ENCODE results near the gene TRABD2B.

TRABD2B gene

GRCh38 chr1:47997289-47998200, at the start of gene TRABD2B:
Gene TRABD2B (minus strand): TSS chr1:47997385.
- DNase-seq (ENCODE audit: low read depth) = peak; percentile 17
- H3K4me3 ChIP-seq (ENCODE audit: low read depth, low read length) = peak within 1 kb of the TSS; percentile 50

GRCh38 chr1:48044311-48044710, 47.1 kb upstream of the TRABD2B start:
- no peak overlapping the region for H3K4me3 ChIP-seq (ENCODE audit: low read depth, low read length)
- TF ChIP-seq CTCF (IDR thresholded peaks at IDR 0.05; ENCODE audit: control insufficient read depth, extremely low read depth, insufficient read depth) = no peak
- no peak for DNase-seq (ENCODE audit: low read depth)

More at GRCh38 chr1:47997289-47998200, at the start of gene TRABD2B:
- peak; percentile 97 for TF ChIP-seq CTCF (IDR thresholded peaks at IDR 0.05; ENCODE audit: control insufficient read depth, extremely low read depth, insufficient read depth)

GRCh38 chr1:48043622-48044021, 46.4 kb upstream of the TRABD2B start:
- H3K4me3 ChIP-seq (ENCODE audit: low read depth, low read length) = no peak overlapping the region
- no peak for TF ChIP-seq CTCF (IDR thresholded peaks at IDR 0.05; ENCODE audit: control insufficient read depth, extremely low read depth, insufficient read depth)
- DNase-seq (ENCODE audit: low read depth) = peak; percentile 33

- H3K4me3 ChIP-seq (ENCODE audit: low read depth, low read length) = no peak overlapping the region
- no peak for TF ChIP-seq CTCF (IDR thresholded peaks at IDR 0.05; ENCODE audit: control insufficient read depth, extremely low read depth, insufficient read depth)
- DNase-seq (ENCODE audit: low read depth) = no peak
These were observed 43.0 kb upstream of the TRABD2B start for GRCh38 chr1:48040154-48040553.

- TF ChIP-seq CTCF (IDR thresholded peaks at IDR 0.05; ENCODE audit: control insufficient read depth, extremely low read depth, insufficient read depth) = no peak
- DNase-seq (ENCODE audit: low read depth) = no peak
- H3K4me3 ChIP-seq (ENCODE audit: low read depth, low read length) = no peak overlapping the region
These were observed 42.2 kb upstream of the TRABD2B start for GRCh38 chr1:48039088-48040054.

- no peak for DNase-seq (ENCODE audit: low read depth)
- no peak for TF ChIP-seq CTCF (IDR thresholded peaks at IDR 0.05; ENCODE audit: control insufficient read depth, extremely low read depth, insufficient read depth)
- H3K4me3 ChIP-seq (ENCODE audit: low read depth, low read length) = no peak overlapping the region
These were observed 41.1 kb upstream of the TRABD2B start for GRCh38 chr1:48038270-48038767.
